ENCODE measurements around the gene MCC.

GRCh38 chr5:113117543-113118115, 370.6 kb downstream of the MCC start:
- TF ChIP-seq POLR2AphosphoS5 (IDR thresholded peaks at IDR 0.05; ENCODE audit: low read depth, low read length) (no peak), CTCF (IDR thresholded peaks at IDR 0.05) (no peak)

Data from Panc1 (cell line).